CD4-positive, CD25-positive, alpha-beta regulatory T cell (primary cell): ENCODE results near the gene LHX3. TPM values are rescaled to one million over a fixed set of nuclear protein-coding genes. Genes with fewer than 3 reads are reported as not detected.

ENCODE experiments used
- ATAC-seq, 2 donors: fragments of 150-1000 bp; cut with Tn5 transposase; one replicate each; pipeline ENCODE4 v1.10.0; 2021; ENCODE audit warnings: low read depth in 2 of 2, moderate number of reproducible peaks in 2 of 2, moderate library complexity in 1 of 2
- DNase-seq, 3 donors: peaks; one replicate each; pipeline versions ENCODE4 v3.0.0 to v3.0.0-alpha.2; 2012 to 2022; ENCODE audit warnings: mixed read lengths in 1 of 3
- H3K27ac ChIP-seq: one replicate; pipeline ENCODE4 v1.7.0; 2013; ENCODE audit warnings: mild to moderate bottlenecking, low read length; ENCODE audit not compliant: insufficient read depth, poor library complexity, severe bottlenecking
- H3K27me3 ChIP-seq: one replicate; pipeline ENCODE4 v1.7.0; 2013; ENCODE audit warnings: low read length; ENCODE audit not compliant: control insufficient read depth, insufficient read depth
- H3K36me3 ChIP-seq: one replicate; pipeline ENCODE4 v1.7.0; 2013; ENCODE audit warnings: mild to moderate bottlenecking, low read length, moderate library complexity; ENCODE audit not compliant: control insufficient read depth, insufficient read depth
- H3K4me1 ChIP-seq: 2 replicates; pipeline ENCODE4 v1.7.0; 2013; ENCODE audit warnings: mild to moderate bottlenecking, low read length; ENCODE audit not compliant: insufficient read depth, control insufficient read depth, poor library complexity, severe bottlenecking
- H3K4me3 ChIP-seq: one replicate; pipeline ENCODE4 v1.7.0; 2013; ENCODE audit warnings: low read depth, mild to moderate bottlenecking, low read length, moderate library complexity
- H3K9me3 ChIP-seq, 2 experiments: 1 replicate in 1 of 2; 2 replicates in 1 of 2; pipeline ENCODE4 v1.7.0; 2013; ENCODE audit warnings: low read length in 2 of 2, mild to moderate bottlenecking in 1 of 2, moderate library complexity in 1 of 2; ENCODE audit not compliant: control insufficient read depth in 2 of 2
- H3K27ac Mint-ChIP-seq, 3 donors: one replicate each; pipeline ENCODE4 v1.8.0; 2020 to 2022; ENCODE audit warnings: mild to moderate bottlenecking in 3 of 3, mixed read lengths in 3 of 3, moderate library complexity in 2 of 3
- H3K27me3 Mint-ChIP-seq: one replicate; pipeline ENCODE4 v1.8.0; 2022; ENCODE audit warnings: mild to moderate bottlenecking, mixed read lengths
- H3K36me3 Mint-ChIP-seq: one replicate; pipeline ENCODE4 v1.8.0; 2020; ENCODE audit warnings: mixed read lengths
- H3K4me1 Mint-ChIP-seq, 4 donors: one replicate each; pipeline ENCODE4 v1.8.0; 2020 to 2022; ENCODE audit warnings: mixed read lengths in 4 of 4, mild to moderate bottlenecking in 1 of 4
- H3K4me3 Mint-ChIP-seq, 4 donors: one replicate each; pipeline ENCODE4 v1.8.0; 2020 to 2022; ENCODE audit warnings: mild to moderate bottlenecking in 4 of 4, mixed read lengths in 4 of 4, moderate library complexity in 3 of 4
- H3K9me3 Mint-ChIP-seq, 7 donors: one replicate each; pipeline ENCODE4 v1.8.0; 2020 to 2022; ENCODE audit warnings: mixed read lengths in 7 of 7, mild to moderate bottlenecking in 3 of 7, moderate library complexity in 2 of 7
- polyA plus RNA-seq, 4 donors: library from polyadenylated mRNA; unstranded; fragments of 300-500 nt; fragmentation: Illumina TruSeq; gene quantifications; one replicate each; pipeline ENCODE4 v1.2.3, GENCODE V29; 2021
- total RNA-seq: library from RNA; stranded (reverse); gene quantifications from one replicate; pipeline ENCODE4 v1.2.3, GENCODE V29; 2022

LHX3 gene
- total and polyA plus RNA-seq, 5 donors from 2014 or later, result not detected

DNA sequence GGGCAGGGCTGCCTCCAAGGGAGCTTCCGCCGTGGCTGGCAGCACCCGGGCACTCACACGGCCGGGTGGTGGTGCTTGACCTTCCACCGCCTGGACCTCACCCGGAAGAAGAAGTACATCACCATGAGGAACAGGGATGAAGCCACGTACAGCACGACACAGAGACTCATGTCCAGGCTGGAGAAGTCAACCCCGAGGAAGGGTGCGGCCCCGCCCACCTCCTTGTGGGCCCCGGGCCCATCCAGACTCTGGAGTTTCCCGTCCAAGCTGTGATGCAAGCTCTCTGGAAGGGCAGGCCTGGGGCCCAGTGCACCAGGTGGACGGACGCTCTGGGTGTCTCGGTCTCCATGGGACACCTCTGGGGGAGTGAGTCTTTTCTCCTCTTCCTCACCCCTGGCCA, 3.7 kb upstream of the LHX3 start:
- no peaks in the 10 kb centered on the region for H3K27me3 ChIP-seq
- Mint-ChIP-seq H3K27me3 (peaks cover 14% of the 10 kb centered on the region), H3K27ac (no peak overlapping the region), H3K36me3 (peaks cover 36% of the 10 kb centered on the region), H3K4me3 (no peak overlapping the region), H3K4me1 (peaks cover 0 to 2% (median 0%) of the 10 kb centered on the region in 4 donors), H3K9me3 (peaks cover 0 to 1% (median 0%) of the 10 kb centered on the region in 7 donors)
- H3K36me3 ChIP-seq, result peaks cover 30% of the 10 kb centered on the region
- ATAC-seq (no peak), DNase-seq (no peak)
- no peak overlapping the region for H3K4me3 ChIP-seq
- H3K9me3 ChIP-seq, result no peaks in the 10 kb centered on the region
- no peaks in the 10 kb centered on the region for H3K4me1 ChIP-seq
- no peak overlapping the region for H3K27ac ChIP-seq

DNA sequence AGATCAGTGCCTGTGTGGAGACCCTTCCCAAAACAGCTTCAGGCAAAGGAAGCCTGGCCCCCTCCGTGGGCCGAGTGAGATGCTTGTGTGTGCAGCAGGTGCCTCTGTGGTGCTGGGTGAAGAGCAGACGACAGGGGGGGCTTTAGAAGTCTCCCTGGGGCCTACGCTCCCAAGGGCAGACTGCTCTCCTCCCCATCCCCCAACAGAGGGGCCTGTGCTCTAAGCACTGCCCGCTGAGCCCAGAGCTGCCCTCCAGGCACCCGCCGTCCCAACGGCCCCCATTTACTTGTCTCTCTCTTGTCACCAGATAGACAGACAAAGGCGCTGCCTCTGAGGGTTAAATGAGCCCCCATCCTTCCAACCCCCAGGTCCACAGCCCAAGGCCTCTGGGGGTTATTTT, 2.7 kb upstream of the LHX3 start:
- Histone ChIP-seq H3K4me3 (no peak overlapping the region), H3K9me3 (no peaks in the 10 kb centered on the region), H3K36me3 (peaks cover 23% of the 10 kb centered on the region), H3K27me3 (no peaks in the 10 kb centered on the region), H3K4me1 (no peaks in the 10 kb centered on the region), H3K27ac (no peak overlapping the region)
- peak overlapping the region in 1 of 4 donors; percentile 32 for H3K4me3 Mint-ChIP-seq
- ATAC-seq, result no peak
- H3K27ac Mint-ChIP-seq, result no peak overlapping the region
- H3K9me3 Mint-ChIP-seq, result peaks cover 0 to 1% (median 0%) of the 10 kb centered on the region in 7 donors
- H3K27me3 Mint-ChIP-seq, result peaks cover 16% of the 10 kb centered on the region
- peaks cover 27% of the 10 kb centered on the region for H3K36me3 Mint-ChIP-seq
- DNase-seq, result no peak
- peaks cover 0 to 2% (median 0%) of the 10 kb centered on the region in 4 donors for H3K4me1 Mint-ChIP-seq

DNA sequence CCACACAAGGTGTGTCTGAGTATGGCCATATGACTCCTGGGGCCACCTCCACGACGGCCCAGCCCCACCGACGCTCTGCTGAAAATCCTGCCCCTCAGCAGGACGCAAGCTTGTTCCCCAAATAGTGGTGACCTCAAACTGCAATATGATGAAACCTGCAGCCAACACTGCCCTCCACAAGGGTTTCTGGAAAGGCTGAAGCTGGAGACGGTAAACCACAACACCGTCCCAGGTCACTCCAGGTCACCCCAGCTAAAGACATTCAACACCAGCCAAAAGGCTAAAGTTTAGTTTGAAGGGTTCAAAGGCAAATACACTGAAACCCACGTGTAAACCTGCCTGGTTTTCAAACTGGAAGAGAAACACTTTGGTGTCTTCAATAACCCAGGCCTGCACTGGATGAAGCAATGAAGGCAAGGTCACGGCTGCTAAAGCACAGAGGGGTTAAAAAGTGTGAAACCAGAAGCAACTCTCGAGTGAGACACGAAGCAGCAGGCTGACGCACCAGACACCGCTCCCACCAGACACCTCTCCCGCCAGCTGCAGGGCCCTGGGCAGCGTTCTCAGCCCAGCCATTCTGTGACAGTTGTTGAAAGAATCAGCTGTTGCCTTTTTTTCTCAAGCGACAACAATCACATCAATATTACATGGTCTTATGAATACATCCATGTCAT, 1.8 kb upstream of the LHX3 start:
- Histone ChIP-seq H3K9me3 (no peaks in the 10 kb centered on the region), H3K27ac (no peak overlapping the region), H3K36me3 (peaks cover 20% of the 10 kb centered on the region), H3K4me1 (no peaks in the 10 kb centered on the region), H3K27me3 (no peaks in the 10 kb centered on the region), H3K4me3 (no peak overlapping the region)
- ATAC-seq (no peak), DNase-seq (no peak)
- Mint-ChIP-seq H3K4me3 (peak overlapping the region in 1 of 4 donors; percentile 32), H3K9me3 (peaks cover 0 to 1% (median 0%) of the 10 kb centered on the region in 7 donors), H3K36me3 (peaks cover 24% of the 10 kb centered on the region), H3K4me1 (peaks cover 0 to 2% (median 0%) of the 10 kb centered on the region in 4 donors), H3K27me3 (peaks cover 16% of the 10 kb centered on the region), H3K27ac (no peak overlapping the region)

DNA sequence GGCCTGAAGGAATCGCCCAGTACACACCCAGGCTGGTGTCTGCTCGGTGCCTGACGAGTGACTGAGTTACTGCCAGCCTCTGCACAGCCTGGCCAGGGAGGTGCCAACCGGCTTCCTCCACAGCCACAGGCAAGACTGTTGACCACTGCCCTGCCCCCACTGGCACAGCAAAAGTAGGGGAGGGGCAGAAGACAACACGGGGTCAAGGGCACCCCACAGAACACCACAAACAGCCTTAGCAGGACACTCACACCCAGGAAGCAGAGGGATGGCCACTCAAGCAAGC, 722 bp upstream of the LHX3 start:
- Mint-ChIP-seq H3K36me3 (peaks cover 24% of the 10 kb centered on the region), H3K4me1 (peaks cover 0 to 2% (median 0%) of the 10 kb centered on the region in 4 donors), H3K9me3 (peaks cover 0 to 1% (median 0%) of the 10 kb centered on the region in 7 donors), H3K27ac (no peak overlapping the region), H3K4me3 (no peak overlapping the region), H3K27me3 (peaks cover 24% of the 10 kb centered on the region)
- H3K9me3 ChIP-seq, result no peaks in the 10 kb centered on the region
- H3K4me3 ChIP-seq, result no peak overlapping the region
- DNase-seq (no peak), ATAC-seq (no peak)
- no peak overlapping the region for H3K27ac ChIP-seq
- H3K4me1 ChIP-seq, result no peaks in the 10 kb centered on the region
- H3K27me3 ChIP-seq, result no peaks in the 10 kb centered on the region
- peaks cover 13% of the 10 kb centered on the region for H3K36me3 ChIP-seq

DNA sequence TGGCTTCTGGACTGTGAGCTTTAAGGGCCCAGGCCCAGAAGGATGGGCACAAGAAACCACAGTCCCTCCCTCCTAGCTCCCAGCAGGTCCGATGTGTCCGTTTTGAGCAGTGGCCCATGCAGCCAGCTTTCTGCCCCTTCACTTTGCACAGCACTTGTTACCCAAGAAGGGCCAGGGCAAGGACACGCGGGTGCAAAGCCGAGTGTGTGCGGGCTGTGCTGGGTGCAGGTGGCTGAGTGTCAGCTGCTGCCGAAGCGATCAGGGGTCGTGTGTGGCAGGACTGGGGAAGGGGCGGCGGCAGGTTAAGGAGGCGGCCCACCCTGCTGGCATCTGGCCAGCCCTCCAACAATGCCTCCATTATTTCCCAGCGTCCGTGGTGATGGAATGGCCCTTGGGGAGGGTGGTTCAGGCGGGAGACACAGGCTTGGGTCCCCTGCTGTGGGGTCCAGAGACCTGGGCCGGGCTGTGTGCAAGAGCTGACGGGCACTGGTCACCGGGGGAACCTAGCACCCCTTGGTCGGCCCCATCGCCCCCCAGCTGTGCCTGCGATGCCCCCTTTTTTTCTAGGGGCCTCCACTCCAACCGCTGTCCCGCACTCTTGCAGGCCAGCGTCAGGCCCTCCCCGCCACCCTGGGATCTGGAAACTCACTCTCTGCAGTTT, 653 bp downstream of the LHX3 start:
- Histone ChIP-seq H3K9me3 (no peaks in the 10 kb centered on the region), H3K27me3 (no peaks in the 10 kb centered on the region), H3K4me3 (no peak overlapping the region), H3K4me1 (no peaks in the 10 kb centered on the region), H3K36me3 (peaks cover 9% of the 10 kb centered on the region), H3K27ac (no peak overlapping the region)
- Mint-ChIP-seq H3K4me3 (peak overlapping the region in 1 of 4 donors; percentile 28), H3K27ac (no peak overlapping the region), H3K4me1 (peaks cover 0 to 2% (median 0%) of the 10 kb centered on the region in 4 donors), H3K36me3 (peaks cover 23% of the 10 kb centered on the region), H3K9me3 (peaks cover 0 to 1% (median 0%) of the 10 kb centered on the region in 7 donors), H3K27me3 (peaks cover 30% of the 10 kb centered on the region)
- no peak for ATAC-seq
- DNase-seq, result no peak

DNA sequence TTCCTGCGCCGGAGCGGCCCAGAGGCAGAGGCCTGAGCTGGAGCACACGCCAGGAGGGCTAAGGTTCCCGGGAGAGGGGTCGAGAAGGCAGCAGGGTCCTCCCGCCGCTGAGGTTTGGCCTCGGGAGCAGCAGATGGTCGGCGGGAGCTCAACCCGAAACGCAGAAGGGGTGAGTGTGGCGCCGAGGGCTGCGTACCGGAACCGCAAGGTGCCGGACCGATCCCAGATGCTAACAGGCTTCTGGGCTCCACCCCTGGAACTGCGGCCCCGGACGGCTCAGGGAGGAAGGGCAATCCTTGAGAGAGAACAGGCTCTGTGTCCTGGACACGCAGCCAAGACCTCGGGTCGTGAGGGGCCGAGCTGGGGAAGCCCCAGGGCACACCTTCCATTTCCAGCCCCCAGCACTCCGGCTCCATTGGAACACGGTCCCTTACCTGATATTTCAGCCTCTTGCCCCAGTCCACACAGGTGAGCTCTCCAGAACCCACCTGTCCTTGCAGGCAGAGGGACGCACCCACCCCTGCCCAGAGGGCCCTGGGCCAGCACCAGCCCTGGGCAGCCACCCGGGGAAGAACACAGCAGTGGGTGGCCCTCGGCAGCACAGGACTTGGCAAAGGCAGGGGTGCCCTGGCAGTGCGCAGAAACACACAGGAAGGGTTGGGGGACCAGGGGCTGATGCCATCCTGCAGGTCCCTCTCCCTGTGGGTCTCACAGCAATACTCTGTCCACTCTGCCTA, 1.4 kb downstream of the LHX3 start:
- Mint-ChIP-seq H3K27me3 (peaks cover 31% of the 10 kb centered on the region), H3K4me1 (peaks cover 0 to 2% (median 0%) of the 10 kb centered on the region in 4 donors), H3K4me3 (no peak overlapping the region), H3K9me3 (no peaks in the 10 kb centered on the region), H3K36me3 (peaks cover 19% of the 10 kb centered on the region), H3K27ac (peak overlapping the region in 1 of 3 donors; percentile 38)
- Histone ChIP-seq H3K36me3 (peaks cover 3% of the 10 kb centered on the region), H3K27ac (no peak overlapping the region), H3K4me1 (no peaks in the 10 kb centered on the region), H3K4me3 (no peak overlapping the region), H3K9me3 (no peaks in the 10 kb centered on the region), H3K27me3 (no peaks in the 10 kb centered on the region)
- no peak for ATAC-seq
- DNase-seq, result no peak

DNA sequence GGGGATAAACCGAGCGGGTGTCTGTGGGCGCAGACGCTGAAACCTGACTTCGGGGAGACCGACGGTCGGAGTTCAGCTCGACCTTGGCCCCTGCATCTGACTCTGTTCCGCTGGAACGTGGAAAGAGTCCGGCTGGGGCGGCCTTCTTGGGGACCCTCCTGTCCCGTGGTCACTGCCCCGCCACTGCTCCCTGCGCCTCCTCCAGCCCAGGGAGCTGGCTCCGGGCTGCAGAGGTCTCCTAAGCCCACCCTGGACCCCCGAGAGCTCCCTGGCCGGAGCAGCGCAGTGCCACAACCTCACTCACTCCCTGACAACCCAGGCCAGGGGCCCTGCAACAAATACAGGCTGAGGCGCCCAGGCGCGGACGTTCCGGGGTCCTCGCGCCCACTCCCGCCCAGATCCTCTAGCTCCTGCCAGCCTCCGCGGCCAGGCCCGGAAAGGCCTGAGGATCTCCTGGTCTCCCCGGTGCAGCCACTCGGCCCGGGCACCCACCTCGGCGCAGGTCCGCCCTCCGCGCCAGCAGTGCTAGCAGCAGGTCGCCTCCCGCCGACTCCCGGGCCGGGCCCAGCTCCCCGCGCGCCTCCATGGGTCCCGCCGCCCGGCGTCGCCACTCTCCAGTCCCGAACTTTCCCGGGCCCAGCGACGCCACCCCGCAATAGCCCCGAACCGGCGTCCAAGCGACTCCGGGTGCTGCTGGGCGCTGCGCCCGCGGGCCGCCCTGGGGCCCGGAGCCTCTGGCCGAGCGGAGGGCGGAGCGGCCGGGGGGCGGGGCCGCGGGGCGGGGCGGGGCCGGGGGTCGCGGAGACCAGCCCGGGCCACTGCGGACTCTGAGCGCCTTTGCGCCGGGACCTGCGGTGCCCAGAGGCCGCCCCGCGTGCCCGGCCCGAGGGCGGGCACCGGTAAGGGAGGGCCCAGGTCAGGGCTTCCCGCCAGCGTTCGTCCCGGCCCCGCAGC, 2.2 kb downstream of the LHX3 start:
- Histone ChIP-seq H3K27me3 (no peaks in the 10 kb centered on the region), H3K4me1 (no peaks in the 10 kb centered on the region), H3K9me3 (no peaks in the 10 kb centered on the region), H3K36me3 (no peaks in the 10 kb centered on the region), H3K4me3 (no peak overlapping the region), H3K27ac (no peak overlapping the region)
- H3K9me3 Mint-ChIP-seq, result no peaks in the 10 kb centered on the region
- H3K36me3 Mint-ChIP-seq, result peaks cover 14% of the 10 kb centered on the region
- H3K4me1 Mint-ChIP-seq, result peaks cover 0 to 4% (median 0%) of the 10 kb centered on the region in 4 donors
- H3K27ac Mint-ChIP-seq, result no peak overlapping the region
- ATAC-seq, result no peak
- DNase-seq, result no peak
- H3K27me3 Mint-ChIP-seq, result peaks cover 39% of the 10 kb centered on the region
- no peak overlapping the region for H3K4me3 Mint-ChIP-seq
